ENCODE measurements around the gene ERG. TPM values are rescaled to one million over a fixed set of nuclear protein-coding genes. Genes with fewer than 3 reads are reported as not detected.

ERG gene, protein sequence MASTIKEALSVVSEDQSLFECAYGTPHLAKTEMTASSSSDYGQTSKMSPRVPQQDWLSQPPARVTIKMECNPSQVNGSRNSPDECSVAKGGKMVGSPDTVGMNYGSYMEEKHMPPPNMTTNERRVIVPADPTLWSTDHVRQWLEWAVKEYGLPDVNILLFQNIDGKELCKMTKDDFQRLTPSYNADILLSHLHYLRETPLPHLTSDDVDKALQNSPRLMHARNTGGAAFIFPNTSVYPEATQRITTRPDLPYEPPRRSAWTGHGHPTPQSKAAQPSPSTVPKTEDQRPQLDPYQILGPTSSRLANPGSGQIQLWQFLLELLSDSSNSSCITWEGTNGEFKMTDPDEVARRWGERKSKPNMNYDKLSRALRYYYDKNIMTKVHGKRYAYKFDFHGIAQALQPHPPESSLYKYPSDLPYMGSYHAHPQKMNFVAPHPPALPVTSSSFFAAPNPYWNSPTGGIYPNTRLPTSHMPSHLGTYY
- total RNA-seq (10 to 100 TPM; 10.7 to 20.1 (median 17.9) TPM), polyA plus RNA-seq (6.6 TPM)
- long read RNA-seq, donor 1, full-length matches to known transcripts, result 7 of 15 reads
- long read RNA-seq, donor 1, partial matches to known transcripts, result 5 of 15 reads
- long read RNA-seq, donor 1, other reads (novel, unspliced or antisense), result 3 of 15 reads
- long read RNA-seq, donor 2, full-length matches to known transcripts, result 3 of 5 reads
- long read RNA-seq, donor 2, partial matches to known transcripts, result 1 of 5 reads
- long read RNA-seq, donor 2, other reads (novel, unspliced or antisense), result 1 of 5 reads
- long read RNA-seq, donor 3, full-length matches to known transcripts, result 10 of 18 reads
- long read RNA-seq, donor 3, partial matches to known transcripts, result 2 of 18 reads
- long read RNA-seq, donor 3, other reads (novel, unspliced or antisense), result 6 of 18 reads
- long read RNA-seq, donor 4, partial matches to known transcripts, result 3 of 4 reads
- long read RNA-seq, donor 4, other reads (novel, unspliced or antisense), result 1 of 4 reads

GRCh38 chr21:38498057-38498833 is at the start of gene ERG:
TSS of gene ERG (minus strand) at chr21:38498477. CDS start at chr21:38498380, 97 bp downstream.
- H3K27ac ChIP-seq (ENCODE audit: low read length), result peak within 1 kb of the TSS; percentile 99
- H3K4me3 ChIP-seq (ENCODE audit: low read length), result peak within 1 kb of the TSS; percentile 86
- no peak for DNase-seq
- intact Hi-C loops (cut with DNase I), result no loop called here
- 53% methylated on average over 12 of the region's 12 CpGs for WGBS
- H3K9me3 ChIP-seq (ENCODE audit: control insufficient read depth, low read length), result no peaks in the 10 kb centered on the region
- H3K27me3 ChIP-seq (ENCODE audit: control insufficient read depth, insufficient read depth), result no peaks in the 10 kb centered on the region
- ATAC-seq, result peak; percentile 82 to 89
- H3K4me1 ChIP-seq (ENCODE audit: control insufficient read depth, insufficient read depth, low read length), result no peaks in the 10 kb centered on the region

DNA sequence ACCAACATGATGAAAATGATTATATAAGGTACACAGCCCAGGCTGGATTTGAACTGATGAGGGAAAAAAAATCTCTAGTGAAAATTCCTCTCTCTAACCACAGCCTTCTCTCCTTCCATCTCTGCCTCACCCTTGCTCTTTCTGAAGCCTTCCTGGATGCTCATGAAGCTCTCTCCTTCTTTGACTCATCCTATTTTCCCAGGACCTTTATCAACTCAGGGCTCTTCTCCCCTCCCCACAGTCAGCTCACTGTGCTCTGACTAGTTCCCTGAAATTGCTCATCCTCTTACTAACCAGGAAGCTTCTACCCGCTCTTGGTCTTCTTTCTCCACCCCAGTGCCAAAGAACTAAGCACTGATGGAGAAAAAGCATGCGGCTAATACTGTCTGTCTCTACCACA is 46.4 kb upstream of the ERG start:
- H3K4me1 ChIP-seq (ENCODE audit: control insufficient read depth, insufficient read depth, low read length), result no peaks in the 10 kb centered on the region
- H3K4me3 ChIP-seq (ENCODE audit: low read length), result no peak overlapping the region
- DNase-seq, result no peak
- H3K27me3 ChIP-seq (ENCODE audit: control insufficient read depth, insufficient read depth), result peaks cover 3% of the 10 kb centered on the region
- H3K27ac ChIP-seq (ENCODE audit: low read length), result no peak overlapping the region
- no peaks in the 10 kb centered on the region for H3K9me3 ChIP-seq (ENCODE audit: control insufficient read depth, low read length)
- WGBS, result 89% methylated on average over 2 of the region's 2 CpGs
- intact Hi-C loops (cut with DNase I), result no loop called here
- no peak for ATAC-seq

GRCh38 chr21:38542263-38542662 is 44.0 kb upstream of the ERG start:
- no peaks in the 10 kb centered on the region for H3K4me1 ChIP-seq (ENCODE audit: control insufficient read depth, insufficient read depth, low read length)
- intact Hi-C loops (cut with DNase I), result no loop called here
- ATAC-seq (no peak), DNase-seq (no peak)
- peaks cover 3% of the 10 kb centered on the region for H3K27me3 ChIP-seq (ENCODE audit: control insufficient read depth, insufficient read depth)
- no peaks in the 10 kb centered on the region for H3K9me3 ChIP-seq (ENCODE audit: control insufficient read depth, low read length)
- no peak overlapping the region for H3K27ac ChIP-seq (ENCODE audit: low read length)
- WGBS, result 94% methylated on average over 4 of the region's 4 CpGs
- H3K4me3 ChIP-seq (ENCODE audit: low read length), result no peak overlapping the region

GRCh38 chr21:38538353-38538752 is 40.1 kb upstream of the ERG start:
- H3K9me3 ChIP-seq (ENCODE audit: control insufficient read depth, low read length), result no peaks in the 10 kb centered on the region
- H3K27ac ChIP-seq (ENCODE audit: low read length), result no peak overlapping the region
- no peaks in the 10 kb centered on the region for H3K4me1 ChIP-seq (ENCODE audit: control insufficient read depth, insufficient read depth, low read length)
- 71% methylated on average over 1 of the region's 1 CpG for WGBS
- no peak for ATAC-seq
- no peak overlapping the region for H3K4me3 ChIP-seq (ENCODE audit: low read length)
- intact Hi-C loops (cut with DNase I), result no loop called here
- H3K27me3 ChIP-seq (ENCODE audit: control insufficient read depth, insufficient read depth), result peaks cover 3% of the 10 kb centered on the region
- no peak for DNase-seq

- 84% methylated on average over 3 of the region's 3 CpGs for WGBS
Measured at GRCh38 chr21:38534591-38534990, 36.3 kb upstream of the ERG start.

GRCh38 chr21:38533887-38534286 is 35.6 kb upstream of the ERG start:
- H3K4me3 ChIP-seq (ENCODE audit: low read length), result no peak overlapping the region
- ATAC-seq (no peak), DNase-seq (no peak)
- no peaks in the 10 kb centered on the region for H3K27me3 ChIP-seq (ENCODE audit: control insufficient read depth, insufficient read depth)
- 62% methylated on average over 2 of the region's 2 CpGs for WGBS
- H3K9me3 ChIP-seq (ENCODE audit: control insufficient read depth, low read length), result no peaks in the 10 kb centered on the region
- intact Hi-C loops (cut with DNase I), result no loop called here
- H3K4me1 ChIP-seq (ENCODE audit: control insufficient read depth, insufficient read depth, low read length), result no peaks in the 10 kb centered on the region
- no peak overlapping the region for H3K27ac ChIP-seq (ENCODE audit: low read length)

More at GRCh38 chr21:38534591-38534990, 36.3 kb upstream of the ERG start:
- Histone ChIP-seq H3K27me3 (ENCODE audit: control insufficient read depth, insufficient read depth) (no peaks in the 10 kb centered on the region), H3K4me1 (ENCODE audit: control insufficient read depth, insufficient read depth, low read length) (no peaks in the 10 kb centered on the region), H3K9me3 (ENCODE audit: control insufficient read depth, low read length) (no peaks in the 10 kb centered on the region), H3K4me3 (ENCODE audit: low read length) (no peak overlapping the region), H3K27ac (ENCODE audit: low read length) (no peak overlapping the region)
- intact Hi-C loops (cut with DNase I), result no loop called here
- DNase-seq (no peak), ATAC-seq (no peak)

- Histone ChIP-seq H3K4me1 (ENCODE audit: control insufficient read depth, insufficient read depth, low read length) (no peaks in the 10 kb centered on the region), H3K27me3 (ENCODE audit: control insufficient read depth, insufficient read depth) (no peaks in the 10 kb centered on the region), H3K27ac (ENCODE audit: low read length) (no peak overlapping the region), H3K9me3 (ENCODE audit: control insufficient read depth, low read length) (no peaks in the 10 kb centered on the region), H3K4me3 (ENCODE audit: low read length) (no peak overlapping the region)
- WGBS, result 60% methylated on average over 5 of the region's 5 CpGs
- DNase-seq (peak in 1 of 3 donors; percentile 60), ATAC-seq (peak in 1 of 2 donors; percentile 84)
- intact Hi-C loops (cut with DNase I), result no loop called here
Measured at GRCh38 chr21:38531591-38531990, 33.3 kb upstream of the ERG start.

GRCh38 chr21:38531039-38531541 is 32.8 kb upstream of the ERG start:
- Histone ChIP-seq H3K27ac (ENCODE audit: low read length) (no peak overlapping the region), H3K27me3 (ENCODE audit: control insufficient read depth, insufficient read depth) (no peaks in the 10 kb centered on the region), H3K4me3 (ENCODE audit: low read length) (no peak overlapping the region), H3K4me1 (ENCODE audit: control insufficient read depth, insufficient read depth, low read length) (no peaks in the 10 kb centered on the region), H3K9me3 (ENCODE audit: control insufficient read depth, low read length) (no peaks in the 10 kb centered on the region)
- ATAC-seq (no peak), DNase-seq (no peak)
- 76% methylated on average over 5 of the region's 5 CpGs for WGBS
- intact Hi-C loops (cut with DNase I), result no loop called here

GRCh38 chr21:38527737-38528136 is 29.5 kb upstream of the ERG start:
- 89% methylated on average over 8 of the region's 8 CpGs for whole genome bisulfite sequencing
- Histone ChIP-seq H3K9me3 (ENCODE audit: control insufficient read depth, low read length) (no peaks in the 10 kb centered on the region), H3K27ac (ENCODE audit: low read length) (no peak overlapping the region), H3K4me3 (ENCODE audit: low read length) (no peak overlapping the region), H3K4me1 (ENCODE audit: control insufficient read depth, insufficient read depth, low read length) (no peaks in the 10 kb centered on the region), H3K27me3 (ENCODE audit: control insufficient read depth, insufficient read depth) (no peaks in the 10 kb centered on the region)
- ATAC-seq (peak in 1 of 2 donors; percentile 38), DNase-seq (no peak)
- intact Hi-C loops (cut with DNase I), result no loop called here

- no peaks in the 10 kb centered on the region for H3K4me1 ChIP-seq (ENCODE audit: control insufficient read depth, insufficient read depth, low read length)
- ATAC-seq, result no peak
- H3K4me3 ChIP-seq (ENCODE audit: low read length), result no peak overlapping the region
- no peak for DNase-seq
- intact Hi-C loops (cut with DNase I), result no loop called here
- H3K27me3 ChIP-seq (ENCODE audit: control insufficient read depth, insufficient read depth), result no peaks in the 10 kb centered on the region
- H3K9me3 ChIP-seq (ENCODE audit: control insufficient read depth, low read length), result no peaks in the 10 kb centered on the region
- no peak overlapping the region for H3K27ac ChIP-seq (ENCODE audit: low read length)
- 83% methylated on average over 9 of the region's 9 CpGs for WGBS
Measured at GRCh38 chr21:38525454-38525853, 27.2 kb upstream of the ERG start.
